ENCODE measurements around the gene UBE2R2.

The UBE2R2 gene

GRCh38 chr9:33885948-33886347 lies 69.0 kb downstream of the UBE2R2 start:
- DNase-seq, result no peak

GRCh38 chr9:33893861-33894260 lies 76.9 kb downstream of the UBE2R2 start:
- DNase-seq, result no peak

GRCh38 chr9:33894316-33894715 lies 77.4 kb downstream of the UBE2R2 start:
- no peak for DNase-seq

- no peak for DNase-seq
These were observed 86.3 kb downstream of the UBE2R2 start for GRCh38 chr9:33903157-33903780.

- DNase-seq, result no peak
These were observed 88.2 kb downstream of the UBE2R2 start for GRCh38 chr9:33905137-33905536.

DNA sequence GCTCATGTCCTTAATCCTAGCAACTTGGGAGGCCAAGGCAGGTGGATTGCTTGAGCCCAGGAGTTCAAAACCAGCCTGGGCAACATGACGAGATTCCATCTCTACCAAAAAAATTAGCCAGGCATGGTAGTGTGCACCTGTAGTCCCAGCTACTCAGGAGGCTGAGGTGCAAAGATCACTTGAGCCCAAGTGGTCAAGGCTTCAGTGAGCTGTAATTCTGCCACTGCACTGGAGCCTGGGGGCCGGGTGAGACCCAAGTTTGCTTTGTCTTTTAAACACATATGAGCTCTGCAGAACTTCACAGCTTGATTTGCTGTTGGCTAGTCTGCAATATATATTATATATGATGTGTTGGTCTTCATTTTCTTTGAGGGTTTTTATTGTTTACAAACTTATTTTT lies 89.8 kb downstream of the UBE2R2 start:
- DNase-seq, result no peak

- no peak for DNase-seq
These were observed 90.4 kb downstream of the UBE2R2 start for GRCh38 chr9:33907347-33907746.

DNA sequence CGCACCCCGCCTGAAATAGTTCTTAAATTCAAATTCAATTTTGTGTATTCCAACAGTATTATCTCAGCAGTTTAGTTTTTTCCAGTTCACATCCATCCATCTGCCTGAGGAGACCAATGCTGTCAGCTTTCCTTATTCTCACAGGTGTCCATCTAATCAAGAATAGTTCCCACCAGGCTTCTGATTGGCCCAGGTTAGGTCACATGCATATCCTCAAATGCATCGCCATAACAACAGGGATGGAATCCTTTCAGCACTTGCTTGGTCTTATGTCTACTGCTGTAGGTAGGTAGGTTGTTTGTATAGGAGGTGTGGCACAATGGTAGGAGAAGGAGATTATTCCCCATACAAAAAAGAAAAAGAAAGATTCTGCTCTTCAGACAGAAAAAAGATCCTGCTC lies 91.2 kb downstream of the UBE2R2 start:
- no peak for DNase-seq

- DNase-seq, result no peak
These were observed 91.8 kb downstream of the UBE2R2 start for GRCh38 chr9:33908749-33909148.

- DNase-seq, result no peak
These were observed 96.6 kb downstream of the UBE2R2 start for GRCh38 chr9:33913541-33913940.

GRCh38 chr9:33914887-33915628 lies 98.1 kb downstream of the UBE2R2 start:
- DNase-seq, result no peak

GRCh38 chr9:33917036-33917435 lies 100.1 kb downstream of the UBE2R2 start:
- DNase-seq, result no peak

DNA sequence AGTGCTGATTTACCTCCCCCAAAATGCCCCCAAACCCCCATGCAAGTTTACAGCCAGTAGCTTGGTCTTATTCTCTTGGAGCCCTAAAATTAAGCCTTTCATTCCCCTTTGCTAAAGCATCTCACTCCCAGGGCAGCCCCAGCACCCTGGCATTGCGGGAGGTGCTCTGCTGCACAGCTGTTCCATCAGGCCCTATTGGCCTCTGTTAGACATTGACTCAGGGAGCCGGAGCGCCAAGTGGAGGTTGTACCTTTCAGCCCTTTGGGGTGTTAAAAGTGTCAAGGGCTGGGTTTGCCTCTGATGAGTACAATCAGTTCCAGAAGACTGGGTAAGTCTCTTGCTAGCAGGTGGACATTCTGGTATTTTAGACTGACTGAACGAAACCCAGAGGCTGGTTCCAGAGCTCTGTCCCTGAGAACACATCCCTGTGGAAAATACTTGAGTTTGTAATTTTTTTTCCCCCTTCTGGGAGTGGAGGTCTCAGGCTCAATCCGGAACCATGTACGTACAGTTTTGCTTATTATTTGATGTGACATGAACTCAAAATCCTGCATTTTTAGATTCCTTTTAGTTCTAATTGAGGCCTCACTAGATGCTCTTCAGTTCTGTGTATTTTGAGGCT lies 102.4 kb downstream of the UBE2R2 start:
- no peak for DNase-seq

- DNase-seq, result no peak
These were observed 105.3 kb downstream of the UBE2R2 start for GRCh38 chr9:33921967-33922895.

- no peak for DNase-seq
These were observed 106.1 kb downstream of the UBE2R2 start for GRCh38 chr9:33923079-33923478.

DNA sequence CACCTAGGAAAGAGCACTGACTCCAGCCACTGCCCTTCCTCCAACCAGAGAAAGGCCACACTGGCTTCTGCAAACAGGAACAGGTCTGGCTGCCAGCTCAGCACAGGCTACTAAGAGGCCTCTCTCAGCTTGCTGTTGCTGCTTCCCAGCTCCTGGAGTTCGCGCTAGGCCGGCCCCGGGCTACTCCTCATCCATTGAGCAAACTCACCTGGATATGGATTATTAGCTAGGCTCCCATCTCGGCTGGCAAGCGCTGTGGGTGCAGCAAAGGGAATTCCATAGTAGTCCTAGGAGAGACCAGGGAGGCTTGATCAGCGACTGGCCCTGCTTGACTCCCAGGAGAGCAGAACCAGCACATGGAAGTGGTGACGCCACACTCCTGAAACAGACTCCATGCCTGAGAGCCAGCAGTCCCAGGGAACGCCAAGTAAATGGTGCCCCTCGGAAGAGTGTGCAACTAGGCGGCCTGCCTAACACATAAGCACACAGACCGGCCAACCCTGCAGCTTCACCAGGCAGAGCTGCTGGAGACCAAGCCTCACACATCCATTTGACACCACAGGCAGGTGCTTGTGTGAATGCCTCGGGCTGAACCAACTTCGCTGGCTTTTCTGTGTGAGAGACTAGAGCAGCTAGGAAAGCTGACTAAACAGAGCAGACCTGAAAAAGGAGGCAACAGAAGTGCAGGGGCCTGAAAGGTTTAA lies 107.2 kb downstream of the UBE2R2 start:
- DNase-seq, result no peak

DNA sequence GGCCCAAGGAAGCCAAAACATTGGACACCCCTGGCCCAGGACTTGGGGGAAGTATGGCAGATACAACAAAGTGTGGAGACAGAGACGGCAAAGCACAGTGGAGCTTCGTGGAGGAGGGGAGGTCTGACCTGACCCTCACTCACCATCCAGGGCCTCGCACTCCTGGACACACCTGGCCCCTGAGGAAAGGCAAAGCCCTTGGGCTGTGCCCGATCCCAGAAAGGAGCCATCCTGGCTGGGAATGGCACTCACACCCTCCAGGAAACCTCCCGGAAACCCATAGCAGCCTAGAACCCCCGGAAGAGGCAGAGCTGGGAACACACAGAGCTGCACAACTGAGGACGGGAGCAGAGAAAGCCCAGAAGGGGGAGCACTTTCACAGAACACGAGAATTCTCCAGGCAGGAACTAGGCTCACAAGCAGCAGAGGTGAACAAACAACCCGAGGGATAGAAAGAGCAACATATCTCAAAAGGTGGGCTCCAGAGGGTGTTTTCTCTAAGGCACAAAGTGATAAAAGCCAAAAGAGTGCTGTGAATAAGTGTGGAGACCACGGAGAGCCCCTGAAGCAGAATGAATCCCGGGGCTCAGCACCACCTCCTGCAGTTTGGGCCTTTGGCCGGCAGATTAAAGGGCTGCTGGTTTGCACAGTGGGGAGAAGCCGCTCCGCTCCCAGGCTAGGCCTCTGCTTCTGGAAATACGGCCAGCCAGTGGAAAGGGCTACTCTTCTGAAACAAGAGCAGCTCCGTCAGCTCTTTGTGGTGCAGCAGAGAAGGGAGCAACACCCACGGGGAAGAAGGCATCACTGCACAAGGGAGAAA lies 108.2 kb downstream of the UBE2R2 start:
- no peak for DNase-seq

GRCh38 chr9:33926746-33927485 lies 110.0 kb downstream of the UBE2R2 start:
- no peak for DNase-seq

DNA sequence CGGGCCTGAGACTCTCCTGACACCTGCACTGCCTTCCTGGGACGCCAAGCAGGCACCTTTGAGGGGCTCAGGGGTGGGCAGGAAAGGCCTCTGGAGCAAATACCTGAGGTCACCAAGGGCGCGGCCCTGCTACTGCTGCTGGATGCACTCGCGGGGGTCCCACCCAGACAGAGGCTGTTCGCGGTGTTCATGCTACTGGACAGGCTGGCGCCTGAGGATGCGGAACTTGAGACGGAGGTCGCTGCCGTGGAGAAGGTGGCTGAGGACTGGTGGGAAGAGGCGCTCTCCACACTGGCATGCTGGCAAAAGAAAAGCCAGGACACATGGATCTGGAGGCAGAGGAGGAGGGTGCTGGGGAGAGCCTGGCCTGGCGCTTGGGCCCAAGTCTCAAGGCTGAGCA lies 110.7 kb downstream of the UBE2R2 start:
- no peak for DNase-seq

GRCh38 chr9:33931326-33931725 lies 114.4 kb downstream of the UBE2R2 start:
- no peak for DNase-seq
